Endothelial cell of umbilical vein (primary cell): Measurements from ENCODE around the gene OR10P1. TPM values are rescaled to one million over a fixed set of nuclear protein-coding genes. Genes with fewer than 3 reads are reported as not detected.
A peak's percentile ranks its signal among the peaks of the same experiment; 100 is the strongest.

ENCODE experiments used
- BruUV-seq: library from RNA; stranded (reverse); fragments of 400-500 nt; replicated peaks from 2 replicates; lab custom pipeline; 2021; lab: Mats Ljungman, UMichigan
- CTCF ChIA-PET: fragments of 300-600, 350-600 bp; sonication (Branson Sonifier 250); formaldehyde crosslinking; loops from one replicate; lab custom pipeline; 2021; ENCODE audit warnings: antibody characterized with exemption, inconsistent platforms; lab: Charles Lee
- POLR2A ChIA-PET: fragments of 300-600, 350-600 bp; sonication (Branson Sonifier 250); formaldehyde crosslinking; loops from one replicate; lab custom pipeline; 2021; ENCODE audit warnings: antibody characterized with exemption, inconsistent platforms; lab: Charles Lee
- DNase-seq: peaks from one replicate; pipeline ENCODE4 v3.0.0-alpha.2; 2011; ENCODE audit warnings: low read depth, low spot score
- FAIRE-seq: peaks from 2 replicates; lab custom pipeline; 2011; peaks lifted over from hg19 to GRCh38; lab: Jason Lieb, UNC
- H2AFZ ChIP-seq: 2 replicates; pipeline ENCODE4 v1.6.0; 2012; ENCODE audit warnings: low read depth, low read length, control low read depth, inconsistent platforms
- H3K27ac ChIP-seq: 2 replicates; pipeline ENCODE4 v1.5.1; 2011; ENCODE audit warnings: low read depth, mild to moderate bottlenecking, control low read depth, low read length, moderate library complexity; ENCODE audit not compliant: insufficient read depth
- H3K27me3 ChIP-seq, 2 experiments: 2 replicates each; pipeline versions ENCODE4 v1.6.0 to v1.6.1; 2011; ENCODE audit warnings: low read length in 2 of 2, mixed read lengths in 1 of 2; ENCODE audit not compliant: control insufficient read depth in 2 of 2, insufficient read depth in 2 of 2
- H3K36me3 ChIP-seq, 2 experiments: 2 replicates in 1 of 2; 3 replicates in 1 of 2; pipeline ENCODE4 v1.5.1; 2011; ENCODE audit warnings: low read length in 2 of 2, mild to moderate bottlenecking in 1 of 2, moderate library complexity in 1 of 2; ENCODE audit not compliant: control insufficient read depth in 2 of 2, insufficient read depth in 2 of 2; ENCODE audit errors: extremely low read depth in 1 of 2
- H3K4me1 ChIP-seq: 3 replicates; pipeline ENCODE4 v1.5.1; 2011; ENCODE audit warnings: mild to moderate bottlenecking, low read length; ENCODE audit not compliant: control insufficient read depth, insufficient read depth; ENCODE audit errors: extremely low read depth
- H3K4me2 ChIP-seq: 2 replicates; pipeline ENCODE4 v1.6.1; 2011; ENCODE audit warnings: low read length, control low read depth, mixed read lengths; ENCODE audit not compliant: insufficient read depth
- H3K4me3 ChIP-seq, 3 experiments: fragments of 200-600 bp in 1 of 3; sonication (generic), shearing (Covaris generic) in 1 of 3; replicated peaks in 1 of 3; 2 replicates each; pipeline ENCODE4 v1.5.1; 2011 to 2016; ENCODE audit warnings: control low read depth in 3 of 3, low read length in 3 of 3, mild to moderate bottlenecking in 2 of 3, inconsistent platforms in 1 of 3, low read depth in 1 of 3, moderate library complexity in 1 of 3; ENCODE audit not compliant: insufficient read depth in 1 of 3
- H3K79me2 ChIP-seq: 2 replicates; pipeline ENCODE4 v1.6.0; 2012; ENCODE audit warnings: low read length, inconsistent platforms; ENCODE audit not compliant: control insufficient read depth, insufficient read depth
- H3K9ac ChIP-seq: replicated peaks from 2 replicates; pipeline ENCODE3; 2011; ENCODE audit warnings: low read length, control low read depth; ENCODE audit not compliant: insufficient read depth; ENCODE audit errors: extremely low read depth
- H3K9me1 ChIP-seq: replicated peaks from 3 replicates; pipeline ENCODE4 v1.6.0; 2011; ENCODE audit warnings: mild to moderate bottlenecking, low read length; ENCODE audit not compliant: control insufficient read depth, insufficient read depth; ENCODE audit errors: extremely low read depth
- H3K9me3 ChIP-seq: replicated peaks from 2 replicates; pipeline ENCODE4 v1.5.1; 2012; ENCODE audit warnings: low read length, inconsistent platforms; ENCODE audit not compliant: control insufficient read depth, insufficient read depth
- H4K20me1 ChIP-seq: replicated peaks from 2 replicates; pipeline ENCODE3; 2011; ENCODE audit warnings: mild to moderate bottlenecking, low read length; ENCODE audit not compliant: control insufficient read depth, insufficient read depth; ENCODE audit errors: extremely low read depth
- CTCF ChIP-seq, 2 donors: IDR thresholded peaks; 1 replicate in 1 of 2; 2 replicates in 1 of 2; pipeline ENCODE4 v1.5.1; 2011; ENCODE audit warnings: low read length in 2 of 2, mild to moderate bottlenecking in 2 of 2, moderate library complexity in 2 of 2, control low read depth in 1 of 2, inconsistent platforms in 1 of 2, low read depth in 1 of 2; ENCODE audit not compliant: insufficient read depth in 1 of 2; ENCODE audit errors: extremely low read depth in 1 of 2
- EZH2 ChIP-seq: IDR thresholded peaks from 2 replicates; pipeline ENCODE4 v1.6.1; 2012; ENCODE audit warnings: borderline replicate concordance, low read depth, mild to moderate bottlenecking, moderate library complexity, low read length, inconsistent platforms; ENCODE audit not compliant: severe bottlenecking
- FOS ChIP-seq: IDR thresholded peaks from 2 replicates; pipeline ENCODE4 v1.6.1; 2011; ENCODE audit warnings: mild to moderate bottlenecking, low read length, moderate library complexity, borderline replicate concordance; ENCODE audit not compliant: insufficient read depth
- JUN ChIP-seq: IDR thresholded peaks from 2 replicates; pipeline ENCODE4 v1.6.1; 2011; ENCODE audit warnings: borderline replicate concordance, low read depth; ENCODE audit not compliant: insufficient read length, insufficient read depth
- MAX ChIP-seq: IDR thresholded peaks from 2 replicates; pipeline ENCODE4 v1.6.1; 2011; ENCODE audit not compliant: insufficient read depth, insufficient read length
- MYC ChIP-seq: IDR thresholded peaks from one replicate; pipeline ENCODE4 v1.6.1; 2011; ENCODE audit warnings: mild to moderate bottlenecking, low read depth, low read length
- POLR2A ChIP-seq: IDR thresholded peaks from 2 replicates; pipeline ENCODE4 v1.6.1; 2012; ENCODE audit warnings: low read depth, mild to moderate bottlenecking, control low read depth, low read length
- POLR2AphosphoS5 ChIP-seq: IDR thresholded peaks from 2 replicates; pipeline ENCODE4 v1.6.1; 2012; ENCODE audit warnings: low read depth, mild to moderate bottlenecking, control low read depth, low read length, moderate library complexity; ENCODE audit not compliant: insufficient read depth
- dilution Hi-C: fragments of 300-500 bp; cut with MboI; formaldehyde crosslinking; loops from one replicate; pipeline ENCODE4 v1.15.0; 2019; ENCODE audit warnings: low sequenced_read_pairs; ENCODE audit not compliant: extremely low pct_ligation_motif_present
- intact Hi-C: fragments of 100-400 bp; cut with micrococcal nuclease; formaldehyde crosslinking; loops from one replicate; pipeline ENCODE4 v1.10.0; 2022
- polyA plus RNA-seq, 4 experiments: library from polyadenylated mRNA; depleted of rRNA in 3 of 4; stranded (reverse) in 3 of 4; unstranded in 1 of 4; fragments of >200 nt; gene quantifications; 2 replicates each; pipeline versions ENCODE4 v1.2.1 to v1.2.3, GENCODE V29; 2011 to 2012; ENCODE audit warnings: missing spikeins in 1 of 4
- total RNA-seq: library from RNA; stranded (reverse); gene quantifications from 2 replicates; pipeline ENCODE4 v1.2.3, GENCODE V29; 2021

OR10P1 gene
- total and polyA plus RNA-seq, 2 donors (not counting 3 experiments of a cell fraction or from before 2014, with no cell fraction given): not detected

- BruUV-seq: no TSS peak
- FAIRE-seq: no peak
Observed at GRCh38 chr12:55679691-55680090, 43.0 kb downstream of the OR10P1 start.

GRCh38 chr12:55681142-55682077, 44.7 kb downstream of the OR10P1 start:
- FAIRE-seq (peak; percentile 67), DNase-seq (peak; percentile 44)
- peaks cover 0 to 5% of the 10 kb centered on the region in 2 experiments for H3K27me3 ChIP-seq
- H3K4me2 ChIP-seq: no peak overlapping the region
- no peak overlapping the region for H3K4me3 ChIP-seq
- TF ChIP-seq MAX: no peak
- TF ChIP-seq POLR2AphosphoS5: no peak
- peak; percentile 14 to 43 for TF ChIP-seq CTCF (IDR thresholded peaks at IDR 0.05; ENCODE audit: extremely low read depth in 1 of 2, insufficient read depth in 1 of 2, low read depth in 1 of 2, low read length in 2 of 2)
- TF ChIP-seq MYC: no peak
- TF ChIP-seq FOS: no peak
- no peak for TF ChIP-seq JUN
- no peak for TF ChIP-seq POLR2A
- no peak for TF ChIP-seq EZH2
- no peaks in the 10 kb centered on the region for H3K4me1 ChIP-seq
- H4K20me1 ChIP-seq: no peaks in the 10 kb centered on the region
- ChIA-PET POLR2A (no interaction called here), CTCF (interaction anchor here (0.7 to 2.6 kb wide), 10 partner anchors 15 to 57 kb away, joined by 3 to 10 read pairs (median 4); partner anchors contain the start of gene BLOC1S1)
- no peak overlapping the region for H3K27ac ChIP-seq
- dilution Hi-C loops (no loop called here), intact Hi-C loops (loop anchor here (1.0 kb wide), 1 partner anchor 56 kb away; no protein-coding TSS in a partner anchor)
- BruUV-seq: no TSS peak
- no peaks in the 10 kb centered on the region for H3K9me3 ChIP-seq
- H3K79me2 ChIP-seq: no peaks in the 10 kb centered on the region
- no peak overlapping the region for H3K9ac ChIP-seq
- peak overlapping the region; percentile 23 for H2AFZ ChIP-seq
- H3K36me3 ChIP-seq: no peaks in the 10 kb centered on the region
- H3K9me1 ChIP-seq: no peaks in the 10 kb centered on the region

More at GRCh38 chr12:55679691-55680090, 43.0 kb downstream of the OR10P1 start:
- Histone ChIP-seq H3K9me3 (no peaks in the 10 kb centered on the region), H4K20me1 (no peaks in the 10 kb centered on the region), H3K27ac (no peak overlapping the region), H3K36me3 (no peaks in the 10 kb centered on the region), H3K79me2 (no peaks in the 10 kb centered on the region), H3K9me1 (no peaks in the 10 kb centered on the region), H3K9ac (no peak overlapping the region), H3K27me3 (peaks cover 0 to 8% of the 10 kb centered on the region in 2 experiments), H3K4me1 (no peaks in the 10 kb centered on the region), H3K4me3 (no peak overlapping the region), H2AFZ (no peak overlapping the region), H3K4me2 (no peak overlapping the region)
- intact Hi-C loops: no loop called here
- ChIA-PET POLR2A (no interaction called here), CTCF (no interaction called here)
- no peak for TF ChIP-seq POLR2A
- dilution Hi-C loops: no loop called here
- DNase-seq: no peak
